GM12878 (cell line): Measurements from ENCODE around the gene MILR1. TPM values are rescaled to one million over a fixed set of nuclear protein-coding genes. Genes with fewer than 3 reads are reported as not detected.

Source experiments
- ATAC-seq: fragments of 200-7000 bp; cut with Tn5 transposase; 3 replicates; pipeline ENCODE4 v1.9.1; 2020; ENCODE audit warnings: mild to moderate bottlenecking, moderate library complexity
- BruUV-seq: library from RNA; stranded (reverse); fragments of 400-500 nt; replicated peaks from 2 replicates; lab custom pipeline; 2021; lab: Mats Ljungman, UMichigan
- CTCF ChIA-PET: fragments of 300-600 bp; sonication (Branson Sonifier 250); formaldehyde crosslinking; extraction: SDS; loops from one replicate; lab custom pipeline; 2021; ENCODE audit warnings: inconsistent platforms; lab: Yijun Ruan, JAX
- POLR2A ChIA-PET: fragments of 350-600 bp; formaldehyde crosslinking; extraction: SDS; loops from one replicate; lab custom pipeline; 2021; ENCODE audit warnings: inconsistent platforms; lab: Charles Lee
- RAD21 ChIA-PET: fragments of 300-600 bp; sonication (Branson Sonifier 250); formaldehyde crosslinking; loops from one replicate; lab custom pipeline; 2023; ENCODE audit warnings: antibody characterized with exemption; ENCODE audit not compliant: unreplicated experiment; lab: Charles Lee
- SMC1A ChIA-PET: fragments of 300-600 bp; sonication (Branson Sonifier 250); formaldehyde crosslinking; loops from one replicate; lab custom pipeline; 2023; ENCODE audit not compliant: unreplicated experiment, uncharacterized antibody; lab: Charles Lee
- DNase-seq: peaks from one replicate; pipeline ENCODE4 v3.0.0-alpha.2; 2011; ENCODE audit warnings: low read depth, low spot score
- FAIRE-seq: peaks from 3 replicates; lab custom pipeline; 2011; peaks lifted over from hg19 to GRCh38; lab: Jason Lieb, UNC
- H2AFZ ChIP-seq: 2 replicates; pipeline ENCODE4 v1.6.0; 2011; ENCODE audit warnings: low read depth, low read length, control low read depth; ENCODE audit not compliant: control insufficient read depth
- H3K27ac ChIP-seq: 2 replicates; pipeline ENCODE4 v1.5.1; 2011; ENCODE audit warnings: control low read depth; ENCODE audit not compliant: control insufficient read depth, insufficient read depth
- H3K27me3 ChIP-seq, 2 experiments: replicated peaks in 1 of 2; 2 replicates each; pipeline versions ENCODE4 v1.6.0 to v1.6.1; 2011; ENCODE audit warnings: low read length in 1 of 2; ENCODE audit not compliant: control insufficient read depth in 2 of 2, insufficient read depth in 2 of 2
- H3K36me3 ChIP-seq, 2 experiments: 2 replicates each; pipeline ENCODE4 v1.5.1; 2011; ENCODE audit warnings: low read length in 1 of 2; ENCODE audit not compliant: control insufficient read depth in 2 of 2, insufficient read depth in 2 of 2
- H3K4me1 ChIP-seq: 2 replicates; pipeline ENCODE4 v1.6.1; 2011; ENCODE audit warnings: mild to moderate bottlenecking, low read length, moderate library complexity, mixed read lengths; ENCODE audit not compliant: control insufficient read depth, insufficient read depth
- H3K4me2 ChIP-seq: 2 replicates; pipeline ENCODE4 v1.6.0; 2011; ENCODE audit warnings: control low read depth; ENCODE audit not compliant: control insufficient read depth, insufficient read depth
- H3K4me3 ChIP-seq: fragments of 200-600 bp; sonication (generic); 2 replicates; pipeline ENCODE4 v1.5.1; 2016
- H3K79me2 ChIP-seq: 2 replicates; pipeline ENCODE4 v1.6.0; 2011; ENCODE audit warnings: low read length; ENCODE audit not compliant: control insufficient read depth, insufficient read depth
- H3K9ac ChIP-seq: 2 replicates; pipeline ENCODE4 v1.8.0; 2011; ENCODE audit warnings: low read length, control low read depth, mixed read lengths; ENCODE audit not compliant: control insufficient read depth, insufficient read depth
- H3K9me3 ChIP-seq: replicated peaks from 3 replicates; pipeline ENCODE4 v1.5.1; 2011; ENCODE audit warnings: mild to moderate bottlenecking, low read length; ENCODE audit not compliant: control insufficient read depth, insufficient read depth
- H4K20me1 ChIP-seq: 2 replicates; pipeline ENCODE4 v1.6.0; 2011; ENCODE audit not compliant: control insufficient read depth, insufficient read depth
- CTCF ChIP-seq, 3 experiments: IDR thresholded peaks in 2 of 3; conservative IDR thresholded peaks in 1 of 3; 2 replicates each; pipeline ENCODE4 v1.5.1; 2011; ENCODE audit warnings: low read depth in 3 of 3, low read length in 3 of 3, mild to moderate bottlenecking in 3 of 3, control low read depth in 2 of 3, moderate library complexity in 2 of 3, inconsistent platforms in 1 of 3, mixed read lengths in 1 of 3; ENCODE audit not compliant: control insufficient read depth in 2 of 3, insufficient read depth in 1 of 3; ENCODE audit errors: extremely low read depth in 1 of 3
- HSF1 ChIP-seq: fragments of 150-350 bp; IDR thresholded peaks from 2 replicates; pipeline ENCODE4 v1.6.1; 2014; ENCODE audit warnings: mild to moderate bottlenecking, low read depth, low read length
- SREBF1 ChIP-seq: IDR thresholded peaks from 2 replicates; pipeline ENCODE4 v1.6.1; 2012; ENCODE audit warnings: mild to moderate bottlenecking, low read length
- ZNF274 ChIP-seq: IDR thresholded peaks from one replicate; pipeline ENCODE4 v1.8.0; 2011; ENCODE audit not compliant: insufficient read length, insufficient read depth
- ZNF384 ChIP-seq: IDR thresholded peaks from 2 replicates; pipeline ENCODE4 v1.6.1; 2012; ENCODE audit warnings: low read depth, mild to moderate bottlenecking, low read length, improper control_type of control experiment, borderline replicate concordance
- WGBS: methylation state at CpG from one replicate; pipeline ENCODE4 v1.1.6; 2016; ENCODE audit warnings: low lambda C conversion rate; ENCODE audit not compliant: insufficient replicate concordance, insufficient coverage; ENCODE audit errors: missing lambda C conversion rate; 5-methylcytosine and 5-hydroxymethylcytosine counted together
- in situ Hi-C: fragments of 300-500 bp; cut with MboI; formaldehyde crosslinking; loops from 9 replicates; pipeline ENCODE4 v1.14.3; 2018; ENCODE audit warnings: mixed read lengths
- intact Hi-C: fragments of 100-400 bp; cut with micrococcal nuclease; formaldehyde crosslinking; loops from one replicate; pipeline ENCODE4 v1.14.2; 2022; ENCODE audit not compliant: unreplicated experiment
- polyA plus RNA-seq, 11 experiments: library from polyadenylated mRNA; depleted of rRNA in 4 of 11; unstranded in 6 of 11; stranded (reverse) in 5 of 11; fragments of >200 nt; fragmentation: Nextera tagmentation in 4 of 11; fragmentation: Illumina TruSeq in 1 of 11; extraction: Ambion mirVana in 4 of 11; extraction: Trizol in 1 of 11; gene quantifications; 1 replicate in 1 of 11; 2 replicates in 10 of 11; pipeline versions ENCODE4 v1.2.1 to v1.2.3, GENCODE V29; 2011 to 2016; ENCODE audit warnings: inconsistent platforms in 2 of 11, missing spikeins in 2 of 11, low read depth in 1 of 11
- total RNA-seq, 4 experiments: library from RNA; depleted of rRNA in 3 of 4; stranded (reverse); fragments of >200 nt in 3 of 4; fragmentation: Illumina TruSeq in 1 of 4; extraction: Trizol in 1 of 4; gene quantifications; 2 replicates each; pipeline versions ENCODE4 v1.2.1 to v1.2.3, GENCODE V29; 2013 to 2021

Gene MILR1
- total and polyA plus RNA-seq, 10 of the 15 experiments (the other 5 are each of a cell fraction or from before 2014, with no cell fraction given), result 2.0 to 47.2 (median 17.2) TPM

GRCh38 chr17:64472564-64472963 is 23.6 kb downstream of the MILR1 start:
- ChIA-PET POLR2A (no interaction called here), RAD21 (no interaction called here), CTCF (interaction anchor here (1.2 to 1.4 kb wide), 2 partner anchors 18 to 53 kb away, joined by 5 to 6 read pairs; no protein-coding TSS in a partner anchor), SMC1A (interaction anchor here (0.6 kb wide), 1 partner anchor 177 kb away, joined by 3 read pairs; no protein-coding TSS in a partner anchor)
- BruUV-seq, result no TSS peak
- peaks cover 0 to 5% of the 10 kb centered on the region in 2 experiments; a peak in 1 of 4 replicates for H3K36me3 ChIP-seq
- in situ Hi-C loops (no loop called here), intact Hi-C loops (no loop called here)
- no peaks in the 10 kb centered on the region for H3K4me1 ChIP-seq
- TF ChIP-seq ZNF384, result no peak
- TF ChIP-seq HSF1, result no peak
- no peak for TF ChIP-seq ZNF274
- TF ChIP-seq CTCF (IDR thresholded peaks at IDR 0.05 in 2 of 3, conservative IDR thresholded peaks at IDR 0.05 in 1 of 3; ENCODE audit: control insufficient read depth in 2 of 3, extremely low read depth in 1 of 3, insufficient read depth in 1 of 3, low read depth in 3 of 3, low read length in 3 of 3), result no peak
- TF ChIP-seq SREBF1, result no peak
- H3K9me3 ChIP-seq, result no peaks in the 10 kb centered on the region
- no peaks in the 10 kb centered on the region for H3K79me2 ChIP-seq
- 73% methylated on average over 2 of the region's 2 CpGs for WGBS
- no peak overlapping the region for H3K9ac ChIP-seq
- no peak overlapping the region for H3K4me3 ChIP-seq
- no peaks in the 10 kb centered on the region for H3K27me3 ChIP-seq
- DNase-seq (no peak), FAIRE-seq (no peak), ATAC-seq (no peak)
- H2AFZ ChIP-seq, result no peak overlapping the region
- H4K20me1 ChIP-seq, result no peaks in the 10 kb centered on the region
- no peak overlapping the region for H3K27ac ChIP-seq
- no peak overlapping the region for H3K4me2 ChIP-seq
